ENCODE measurements around the gene NT5E. TPM values are rescaled to one million over a fixed set of nuclear protein-coding genes. Genes with fewer than 3 reads are reported as not detected.

The NT5E gene
- total RNA-seq, 1 donor from 2014 or later = not detected

DNA sequence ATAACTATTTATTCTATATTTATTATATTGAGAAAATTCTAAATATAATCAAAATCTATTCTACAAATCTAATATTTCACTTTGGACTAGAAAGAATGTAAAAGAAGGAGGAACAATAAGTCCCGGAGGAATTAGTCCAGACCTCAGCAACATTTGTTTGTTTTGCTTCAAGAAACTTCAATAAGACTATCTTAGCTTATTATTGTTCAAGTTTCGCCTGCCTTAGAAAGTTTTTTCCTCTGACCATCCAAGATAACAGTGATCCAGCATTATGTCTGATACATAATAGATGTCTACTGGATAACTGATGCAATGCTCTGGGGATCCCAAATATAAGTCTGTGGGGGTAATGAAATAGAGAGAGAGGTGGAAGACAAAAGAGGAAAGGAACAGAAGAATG is 28.7 kb upstream of the NT5E start:
- Histone ChIP-seq H3K27ac (no peak overlapping the region), H3F3A (ENCODE audit: low read depth) (no peaks in the 10 kb centered on the region), H3K9me3 (ENCODE audit: low read depth) (no peaks in the 10 kb centered on the region), H3K36me3 (no peaks in the 10 kb centered on the region), H2AFZ (replicated peaks) (no peak overlapping the region), H3K4me3 (no peak overlapping the region), H3K4me1 (no peaks in the 10 kb centered on the region), H4K20me1 (ENCODE audit: low read depth) (no peaks in the 10 kb centered on the region), H3K9ac (no peak overlapping the region), H3K4me2 (no peak overlapping the region), H3K27me3 (no peaks in the 10 kb centered on the region), H3K79me2 (ENCODE audit: low read depth) (no peaks in the 10 kb centered on the region)
- Mint-ChIP-seq H3K4me1 (no peaks in the 10 kb centered on the region), H3K36me3 (no peaks in the 10 kb centered on the region), H3K27ac (no peak overlapping the region), H3K27me3 (ENCODE audit: insufficient read depth, low read depth) (peaks cover under 1% of the 10 kb centered on the region), H3K4me3 (no peak overlapping the region), H3K9me3 (peaks cover 5% of the 10 kb centered on the region)
- no peak for DNase-seq (ENCODE audit: low spot score)
- TF ChIP-seq EZH2phosphoT487 (IDR thresholded peaks at IDR 0.05) = no peak
- TF ChIP-seq, protein P1, sequence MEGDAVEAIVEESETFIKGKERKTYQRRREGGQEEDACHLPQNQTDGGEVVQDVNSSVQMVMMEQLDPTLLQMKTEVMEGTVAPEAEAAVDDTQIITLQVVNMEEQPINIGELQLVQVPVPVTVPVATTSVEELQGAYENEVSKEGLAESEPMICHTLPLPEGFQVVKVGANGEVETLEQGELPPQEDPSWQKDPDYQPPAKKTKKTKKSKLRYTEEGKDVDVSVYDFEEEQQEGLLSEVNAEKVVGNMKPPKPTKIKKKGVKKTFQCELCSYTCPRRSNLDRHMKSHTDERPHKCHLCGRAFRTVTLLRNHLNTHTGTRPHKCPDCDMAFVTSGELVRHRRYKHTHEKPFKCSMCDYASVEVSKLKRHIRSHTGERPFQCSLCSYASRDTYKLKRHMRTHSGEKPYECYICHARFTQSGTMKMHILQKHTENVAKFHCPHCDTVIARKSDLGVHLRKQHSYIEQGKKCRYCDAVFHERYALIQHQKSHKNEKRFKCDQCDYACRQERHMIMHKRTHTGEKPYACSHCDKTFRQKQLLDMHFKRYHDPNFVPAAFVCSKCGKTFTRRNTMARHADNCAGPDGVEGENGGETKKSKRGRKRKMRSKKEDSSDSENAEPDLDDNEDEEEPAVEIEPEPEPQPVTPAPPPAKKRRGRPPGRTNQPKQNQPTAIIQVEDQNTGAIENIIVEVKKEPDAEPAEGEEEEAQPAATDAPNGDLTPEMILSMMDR (IDR thresholded peaks at IDR 0.05) = no peak

DNA sequence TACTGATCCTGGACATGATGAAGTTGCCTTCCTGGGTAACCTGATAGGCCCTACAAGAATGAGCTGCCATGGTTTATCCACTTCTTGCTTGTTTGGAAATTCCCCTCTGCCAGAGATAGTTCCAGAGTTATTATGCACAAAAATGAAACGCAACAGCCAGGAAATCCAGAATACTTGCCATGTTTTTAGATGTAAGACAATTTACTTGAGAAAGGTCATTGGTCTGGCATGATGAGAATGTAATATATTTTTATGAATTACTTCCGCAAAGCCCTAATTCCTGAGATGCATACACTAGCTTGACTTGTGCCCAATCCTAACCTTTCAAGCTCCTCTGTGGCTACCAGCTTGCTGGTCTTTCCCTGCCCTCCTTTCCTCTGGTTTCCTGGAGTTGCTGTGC is 27.9 kb upstream of the NT5E start:
- no peak overlapping the region for H3K4me3 Mint-ChIP-seq
- Histone ChIP-seq H3K36me3 (no peaks in the 10 kb centered on the region), H3K4me3 (no peak overlapping the region), H3K27ac (no peak overlapping the region), H3F3A (ENCODE audit: low read depth) (no peaks in the 10 kb centered on the region), H2AFZ (replicated peaks) (no peak overlapping the region), H3K4me1 (no peaks in the 10 kb centered on the region), H4K20me1 (ENCODE audit: low read depth) (no peaks in the 10 kb centered on the region), H3K27me3 (no peaks in the 10 kb centered on the region), H3K9me3 (ENCODE audit: low read depth) (no peaks in the 10 kb centered on the region), H3K4me2 (no peak overlapping the region), H3K79me2 (ENCODE audit: low read depth) (no peaks in the 10 kb centered on the region), H3K9ac (no peak overlapping the region)
- TF ChIP-seq, protein P1 (IDR thresholded peaks at IDR 0.05) = no peak
- TF ChIP-seq EZH2 (IDR thresholded peaks at IDR 0.05) (no peak), EZH2phosphoT487 (IDR thresholded peaks at IDR 0.05) (no peak)
- DNase-seq (ENCODE audit: low spot score) = no peak
- no peak overlapping the region for H3K27ac Mint-ChIP-seq
- no peaks in the 10 kb centered on the region for H3K36me3 Mint-ChIP-seq
- H3K4me1 Mint-ChIP-seq = no peaks in the 10 kb centered on the region
- H3K27me3 Mint-ChIP-seq (ENCODE audit: insufficient read depth, low read depth) = no peaks in the 10 kb centered on the region
- peaks cover 9% of the 10 kb centered on the region for H3K9me3 Mint-ChIP-seq

DNA sequence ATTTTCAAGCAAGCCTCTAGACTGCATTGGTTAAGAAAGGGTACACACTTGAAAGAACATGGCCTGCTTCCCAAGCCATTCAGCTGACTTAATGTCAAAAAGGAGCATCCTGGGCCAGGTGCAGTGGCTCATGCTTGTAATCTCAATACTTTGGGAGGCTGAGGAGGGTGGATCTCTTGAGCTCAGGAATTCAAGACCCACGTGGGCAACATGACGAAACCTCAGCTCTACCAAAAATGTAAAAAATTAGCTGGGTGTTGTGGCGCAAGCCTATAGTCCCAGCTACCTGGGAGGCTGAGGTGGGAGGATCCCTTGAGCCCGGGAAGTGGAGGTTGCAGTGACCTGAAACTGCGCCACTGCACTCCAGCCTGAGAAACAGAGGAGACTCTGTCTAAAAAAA is 26.9 kb upstream of the NT5E start:
- H3K9me3 Mint-ChIP-seq = peaks cover 9% of the 10 kb centered on the region
- Histone ChIP-seq H3K27me3 (no peaks in the 10 kb centered on the region), H3K9me3 (ENCODE audit: low read depth) (no peaks in the 10 kb centered on the region), H3K79me2 (ENCODE audit: low read depth) (no peaks in the 10 kb centered on the region), H3F3A (ENCODE audit: low read depth) (no peaks in the 10 kb centered on the region), H3K4me2 (no peak overlapping the region), H4K20me1 (ENCODE audit: low read depth) (no peaks in the 10 kb centered on the region), H3K4me1 (no peaks in the 10 kb centered on the region), H3K9ac (no peak overlapping the region), H2AFZ (replicated peaks) (no peak overlapping the region), H3K27ac (no peak overlapping the region), H3K4me3 (no peak overlapping the region), H3K36me3 (no peaks in the 10 kb centered on the region)
- TF ChIP-seq, protein P1 (IDR thresholded peaks at IDR 0.05) = no peak
- no peak for TF ChIP-seq EZH2 (IDR thresholded peaks at IDR 0.05)
- TF ChIP-seq EZH2phosphoT487 (IDR thresholded peaks at IDR 0.05) = no peak
- H3K4me1 Mint-ChIP-seq = no peaks in the 10 kb centered on the region
- no peaks in the 10 kb centered on the region for H3K27me3 Mint-ChIP-seq (ENCODE audit: insufficient read depth, low read depth)
- DNase-seq (ENCODE audit: low spot score) = no peak
- H3K27ac Mint-ChIP-seq = no peak overlapping the region
- no peak overlapping the region for H3K4me3 Mint-ChIP-seq
- H3K36me3 Mint-ChIP-seq = no peaks in the 10 kb centered on the region

DNA sequence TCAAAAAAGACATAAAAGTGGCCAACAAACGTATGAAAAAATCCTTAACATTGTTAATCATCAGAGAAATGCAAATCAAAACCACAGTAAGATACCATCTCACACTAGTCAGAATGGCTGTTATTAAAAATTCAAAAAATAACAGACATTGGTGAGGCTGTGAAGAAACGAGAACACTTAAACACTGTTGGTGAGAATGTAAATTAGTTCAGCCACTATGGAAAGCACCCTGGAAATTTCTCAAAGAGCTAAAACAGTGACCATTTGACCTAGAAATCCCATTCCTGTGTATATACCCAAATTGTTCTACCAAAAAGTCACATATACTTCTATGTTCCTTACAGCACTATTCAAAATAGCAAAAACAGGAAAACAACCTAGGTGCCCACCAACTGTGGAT is 24.9 kb upstream of the NT5E start:
- Histone ChIP-seq H3K9ac (no peak overlapping the region), H3K4me3 (no peak overlapping the region), H3F3A (ENCODE audit: low read depth) (no peaks in the 10 kb centered on the region), H3K9me3 (ENCODE audit: low read depth) (no peaks in the 10 kb centered on the region), H3K4me1 (no peaks in the 10 kb centered on the region), H3K27me3 (no peaks in the 10 kb centered on the region), H3K27ac (no peak overlapping the region), H2AFZ (replicated peaks) (no peak overlapping the region), H3K4me2 (no peak overlapping the region), H4K20me1 (ENCODE audit: low read depth) (no peaks in the 10 kb centered on the region), H3K36me3 (no peaks in the 10 kb centered on the region), H3K79me2 (ENCODE audit: low read depth) (no peaks in the 10 kb centered on the region)
- Mint-ChIP-seq H3K36me3 (no peaks in the 10 kb centered on the region), H3K27me3 (ENCODE audit: insufficient read depth, low read depth) (no peaks in the 10 kb centered on the region), H3K9me3 (peaks cover 9% of the 10 kb centered on the region), H3K4me1 (no peaks in the 10 kb centered on the region), H3K4me3 (no peak overlapping the region), H3K27ac (no peak overlapping the region)
- TF ChIP-seq EZH2 (IDR thresholded peaks at IDR 0.05) = no peak
- no peak for TF ChIP-seq EZH2phosphoT487 (IDR thresholded peaks at IDR 0.05)
- no peak for DNase-seq (ENCODE audit: low spot score)
